ENCODE results near the gene JARID2. TPM values are rescaled to one million over a fixed set of nuclear protein-coding genes. Genes with fewer than 3 reads are reported as not detected.

Gene JARID2
- total and polyA plus RNA-seq, 2 of the 13 experiments (the other 11 are each of a cell fraction or from before 2014, with no cell fraction given): 7.5 to 10.3 TPM

- no peak for TF ChIP-seq PLSCR1 (CRISPR knock-in tag; IDR thresholded peaks at IDR 0.05; ENCODE audit: borderline replicate concordance)
- TF ChIP-seq ZNF609 (CRISPR knock-in tag; IDR thresholded peaks at IDR 0.05; ENCODE audit: borderline replicate concordance): no peak
- TF ChIP-seq SP2 (CRISPR knock-in tag; IDR thresholded peaks at IDR 0.05): no peak
Observed at GRCh38 chr6:15349379-15349778, 103.5 kb downstream of the JARID2 start (continued).

- POLR2A ChIA-PET: no interaction called here
- DNase-seq (ENCODE audit: low spot score) (no peak), FAIRE-seq (peak; percentile 21), ATAC-seq (no peak)
- CTCF ChIA-PET (ENCODE audit: low intra/inter-chr PET ratio, low total read pairs): no interaction called here
- intact Hi-C loops (cut with micrococcal nuclease; ENCODE audit: unreplicated experiment) (no loop called here), in situ Hi-C loops (cut with HindIII; ENCODE audit: extremely low pct_ligation_motif_present, low pct_unique_long_range_greater_than_20kb) (no loop called here)
- H3K27ac ChIP-seq (ENCODE audit: extremely low read length, insufficient read depth, low read length): no peak overlapping the region
- TF ChIP-seq SMAD9 (CRISPR knock-in tag; IDR thresholded peaks at IDR 0.05) (no peak), IRF2 (CRISPR knock-in tag; IDR thresholded peaks at IDR 0.05) (no peak), ZNF574 (CRISPR knock-in tag; IDR thresholded peaks at IDR 0.05) (no peak)
- H3K4me2 ChIP-seq (ENCODE audit: low read depth, low read length): no peak overlapping the region
- H3K4me3 ChIP-seq (replicated peaks in 1 of 3; ENCODE audit: insufficient read depth in 1 of 3, low read depth in 2 of 3, low read length in 3 of 3): no peak overlapping the region
- H3K36me3 ChIP-seq (replicated peaks in 1 of 2; ENCODE audit: control insufficient read depth in 1 of 2, insufficient read depth in 2 of 2, low read length in 2 of 2): peaks cover 0 to 2% of the 10 kb centered on the region in 2 experiments; a peak in 1 of 5 replicates
- H3K79me2 ChIP-seq (ENCODE audit: insufficient read depth, low read length): peaks cover 28% of the 10 kb centered on the region
- no peaks in the 10 kb centered on the region for H3K9me3 ChIP-seq (ENCODE audit: low read length)
- no TSS peak for BruUV-seq (replicated peaks)
- 94% methylated on average over 6 of the region's 6 CpGs for WGBS (ENCODE audit: low lambda C conversion rate)
- 0 out of 2 replicates have a peak, but pooled peaks cover 2% of the 10 kb centered on the region for H4K20me1 ChIP-seq (ENCODE audit: insufficient read depth, low read length)
- H3K27me3 ChIP-seq (ENCODE audit: control insufficient read depth in 1 of 2, insufficient read depth in 2 of 2, low read length in 2 of 2): no peaks in the 10 kb centered on the region
- no peaks in the 10 kb centered on the region for H3K4me1 ChIP-seq (ENCODE audit: insufficient read depth, low read length)
- H2AFZ ChIP-seq (ENCODE audit: low read length): no peak overlapping the region
- H3K9ac ChIP-seq (ENCODE audit: insufficient read depth, low read depth, low read length): no peak overlapping the region
Observed at GRCh38 chr6:15350386-15351083, 104.7 kb downstream of the JARID2 start.

Measured in HepG2 (cell line).